GM23338 (cell line): ENCODE measurements around the gene PDE4D.

Source experiments
- CREB1 ChIP-seq: fragments of 250-450 bp; sonication (Bioruptor Pico); IDR thresholded peaks from 2 replicates; pipeline ENCODE4 v1.5.0; 2020; ENCODE audit warnings: low read depth, mild to moderate bottlenecking, moderate library complexity
- EZH2 ChIP-seq: fragments of 200-600 bp; sonication (generic); IDR thresholded peaks from one replicate; pipeline ENCODE4 v1.8.0; 2017; ENCODE audit warnings: antibody characterized with exemption, mild to moderate bottlenecking, low read depth; ENCODE audit not compliant: unreplicated experiment
- EZH2phosphoT487 ChIP-seq: fragments of 200-600 bp; sonication (generic); IDR thresholded peaks from one replicate; pipeline ENCODE4 v1.8.1; 2018; ENCODE audit warnings: antibody characterized with exemption; ENCODE audit not compliant: unreplicated experiment
- JUNB ChIP-seq: IDR thresholded peaks from one replicate; pipeline ENCODE4 v1.6.1; 2016; ENCODE audit warnings: antibody characterized with exemption; ENCODE audit not compliant: unreplicated experiment
- NANOG ChIP-seq: IDR thresholded peaks from 2 replicates; pipeline ENCODE4 v1.6.1; 2016; ENCODE audit warnings: antibody characterized with exemption, borderline replicate concordance
- POLR2AphosphoS5 ChIP-seq: IDR thresholded peaks from 2 replicates; pipeline ENCODE4 v1.6.1; 2016; ENCODE audit warnings: antibody characterized with exemption, low read depth
- STAT1 ChIP-seq: IDR thresholded peaks from one replicate; pipeline ENCODE4 v1.6.1; 2016; ENCODE audit warnings: antibody characterized with exemption; ENCODE audit not compliant: unreplicated experiment
- ZNF114 ChIP-seq: fragments of 250-450 bp; sonication (Bioruptor Pico); IDR thresholded peaks from 2 replicates; pipeline ENCODE4 v1.5.0; 2020; ENCODE audit warnings: mild to moderate bottlenecking, moderate library complexity
- TF ChIP-seq, protein P1 (sequence below), 2 experiments: fragments of 200-600 bp in 1 of 2; sonication (generic) in 1 of 2; conservative IDR thresholded peaks; 2 replicates each; pipeline versions ENCODE4 v1.5.1 to v1.6.1; 2016 to 2017; ENCODE audit warnings: antibody characterized with exemption in 2 of 2, low read depth in 2 of 2, mild to moderate bottlenecking in 2 of 2, moderate library complexity in 1 of 2
- TF ChIP-seq, protein P2 (sequence below): fragments of 250-450 bp; sonication (Bioruptor Pico); IDR thresholded peaks from 2 replicates; pipeline ENCODE4 v1.5.0; 2020; ENCODE audit warnings: mild to moderate bottlenecking, moderate library complexity
- TF ChIP-seq, protein P3 (sequence below): IDR thresholded peaks from one replicate; pipeline ENCODE4 v1.6.1; 2018; ENCODE audit warnings: antibody characterized with exemption; ENCODE audit not compliant: unreplicated experiment
- TF ChIP-seq, protein P4 (sequence below): IDR thresholded peaks from 2 replicates; pipeline ENCODE4 v1.6.1; 2016; ENCODE audit warnings: antibody characterized with exemption

DNA sequence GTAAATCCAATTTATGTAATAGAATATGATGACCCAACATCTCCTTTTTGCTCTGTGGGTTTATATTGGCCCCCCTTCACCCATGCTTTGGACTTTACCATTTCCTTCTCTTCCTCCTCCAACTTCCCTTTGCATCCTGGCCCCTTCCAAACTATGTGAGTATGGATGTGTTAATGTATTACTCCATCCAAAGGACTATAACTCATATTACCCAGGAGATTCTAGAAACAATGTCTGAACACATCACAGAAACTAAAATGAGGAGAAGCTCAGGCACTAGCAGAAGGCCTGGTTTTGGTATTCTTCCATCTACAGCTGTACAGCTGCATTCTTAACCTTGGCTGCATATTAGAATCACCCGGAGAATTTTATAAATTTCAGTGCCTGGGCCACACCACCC lies 110.7 kb downstream of the PDE4D start:
- TF ChIP-seq, protein P1, sequence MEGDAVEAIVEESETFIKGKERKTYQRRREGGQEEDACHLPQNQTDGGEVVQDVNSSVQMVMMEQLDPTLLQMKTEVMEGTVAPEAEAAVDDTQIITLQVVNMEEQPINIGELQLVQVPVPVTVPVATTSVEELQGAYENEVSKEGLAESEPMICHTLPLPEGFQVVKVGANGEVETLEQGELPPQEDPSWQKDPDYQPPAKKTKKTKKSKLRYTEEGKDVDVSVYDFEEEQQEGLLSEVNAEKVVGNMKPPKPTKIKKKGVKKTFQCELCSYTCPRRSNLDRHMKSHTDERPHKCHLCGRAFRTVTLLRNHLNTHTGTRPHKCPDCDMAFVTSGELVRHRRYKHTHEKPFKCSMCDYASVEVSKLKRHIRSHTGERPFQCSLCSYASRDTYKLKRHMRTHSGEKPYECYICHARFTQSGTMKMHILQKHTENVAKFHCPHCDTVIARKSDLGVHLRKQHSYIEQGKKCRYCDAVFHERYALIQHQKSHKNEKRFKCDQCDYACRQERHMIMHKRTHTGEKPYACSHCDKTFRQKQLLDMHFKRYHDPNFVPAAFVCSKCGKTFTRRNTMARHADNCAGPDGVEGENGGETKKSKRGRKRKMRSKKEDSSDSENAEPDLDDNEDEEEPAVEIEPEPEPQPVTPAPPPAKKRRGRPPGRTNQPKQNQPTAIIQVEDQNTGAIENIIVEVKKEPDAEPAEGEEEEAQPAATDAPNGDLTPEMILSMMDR (conservative IDR thresholded peaks at IDR 0.05; ENCODE audit: low read depth in 2 of 2), result no peak
- no peak for TF ChIP-seq EZH2phosphoT487
- TF ChIP-seq, protein P2, sequence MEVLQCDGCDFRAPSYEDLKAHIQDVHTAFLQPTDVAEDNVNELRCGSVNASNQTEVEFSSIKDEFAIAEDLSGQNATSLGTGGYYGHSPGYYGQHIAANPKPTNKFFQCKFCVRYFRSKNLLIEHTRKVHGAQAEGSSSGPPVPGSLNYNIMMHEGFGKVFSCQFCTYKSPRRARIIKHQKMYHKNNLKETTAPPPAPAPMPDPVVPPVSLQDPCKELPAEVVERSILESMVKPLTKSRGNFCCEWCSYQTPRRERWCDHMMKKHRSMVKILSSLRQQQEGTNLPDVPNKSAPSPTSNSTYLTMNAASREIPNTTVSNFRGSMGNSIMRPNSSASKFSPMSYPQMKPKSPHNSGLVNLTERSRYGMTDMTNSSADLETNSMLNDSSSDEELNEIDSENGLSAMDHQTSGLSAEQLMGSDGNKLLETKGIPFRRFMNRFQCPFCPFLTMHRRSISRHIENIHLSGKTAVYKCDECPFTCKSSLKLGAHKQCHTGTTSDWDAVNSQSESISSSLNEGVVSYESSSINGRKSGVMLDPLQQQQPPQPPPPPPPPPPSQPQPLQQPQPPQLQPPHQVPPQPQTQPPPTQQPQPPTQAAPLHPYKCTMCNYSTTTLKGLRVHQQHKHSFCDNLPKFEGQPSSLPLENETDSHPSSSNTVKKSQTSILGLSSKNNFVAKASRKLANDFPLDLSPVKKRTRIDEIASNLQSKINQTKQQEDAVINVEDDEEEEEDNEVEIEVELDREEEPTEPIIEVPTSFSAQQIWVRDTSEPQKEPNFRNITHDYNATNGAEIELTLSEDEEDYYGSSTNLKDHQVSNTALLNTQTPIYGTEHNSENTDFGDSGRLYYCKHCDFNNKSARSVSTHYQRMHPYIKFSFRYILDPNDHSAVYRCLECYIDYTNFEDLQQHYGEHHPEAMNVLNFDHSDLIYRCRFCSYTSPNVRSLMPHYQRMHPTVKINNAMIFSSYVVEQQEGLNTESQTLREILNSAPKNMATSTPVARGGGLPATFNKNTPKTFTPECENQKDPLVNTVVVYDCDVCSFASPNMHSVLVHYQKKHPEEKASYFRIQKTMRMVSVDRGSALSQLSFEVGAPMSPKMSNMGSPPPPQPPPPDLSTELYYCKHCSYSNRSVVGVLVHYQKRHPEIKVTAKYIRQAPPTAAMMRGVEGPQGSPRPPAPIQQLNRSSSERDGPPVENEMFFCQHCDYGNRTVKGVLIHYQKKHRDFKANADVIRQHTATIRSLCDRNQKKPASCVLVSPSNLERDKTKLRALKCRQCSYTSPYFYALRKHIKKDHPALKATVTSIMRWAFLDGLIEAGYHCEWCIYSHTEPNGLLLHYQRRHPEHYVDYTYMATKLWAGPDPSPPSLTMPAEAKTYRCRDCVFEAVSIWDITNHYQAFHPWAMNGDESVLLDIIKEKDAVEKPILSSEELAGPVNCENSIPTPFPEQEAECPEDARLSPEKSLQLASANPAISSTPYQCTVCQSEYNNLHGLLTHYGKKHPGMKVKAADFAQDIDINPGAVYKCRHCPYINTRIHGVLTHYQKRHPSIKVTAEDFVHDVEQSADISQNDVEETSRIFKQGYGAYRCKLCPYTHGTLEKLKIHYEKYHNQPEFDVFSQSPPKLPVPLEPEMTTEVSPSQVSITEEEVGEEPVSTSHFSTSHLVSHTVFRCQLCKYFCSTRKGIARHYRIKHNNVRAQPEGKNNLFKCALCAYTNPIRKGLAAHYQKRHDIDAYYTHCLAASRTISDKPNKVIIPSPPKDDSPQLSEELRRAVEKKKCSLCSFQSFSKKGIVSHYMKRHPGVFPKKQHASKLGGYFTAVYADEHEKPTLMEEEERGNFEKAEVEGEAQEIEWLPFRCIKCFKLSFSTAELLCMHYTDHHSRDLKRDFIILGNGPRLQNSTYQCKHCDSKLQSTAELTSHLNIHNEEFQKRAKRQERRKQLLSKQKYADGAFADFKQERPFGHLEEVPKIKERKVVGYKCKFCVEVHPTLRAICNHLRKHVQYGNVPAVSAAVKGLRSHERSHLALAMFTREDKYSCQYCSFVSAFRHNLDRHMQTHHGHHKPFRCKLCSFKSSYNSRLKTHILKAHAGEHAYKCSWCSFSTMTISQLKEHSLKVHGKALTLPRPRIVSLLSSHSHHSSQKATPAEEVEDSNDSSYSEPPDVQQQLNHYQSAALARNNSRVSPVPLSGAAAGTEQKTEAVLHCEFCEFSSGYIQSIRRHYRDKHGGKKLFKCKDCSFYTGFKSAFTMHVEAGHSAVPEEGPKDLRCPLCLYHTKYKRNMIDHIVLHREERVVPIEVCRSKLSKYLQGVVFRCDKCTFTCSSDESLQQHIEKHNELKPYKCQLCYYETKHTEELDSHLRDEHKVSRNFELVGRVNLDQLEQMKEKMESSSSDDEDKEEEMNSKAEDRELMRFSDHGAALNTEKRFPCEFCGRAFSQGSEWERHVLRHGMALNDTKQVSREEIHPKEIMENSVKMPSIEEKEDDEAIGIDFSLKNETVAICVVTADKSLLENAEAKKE (CRISPR knock-in tag), result no peak
- no peak for TF ChIP-seq POLR2AphosphoS5
- TF ChIP-seq, protein P3, sequence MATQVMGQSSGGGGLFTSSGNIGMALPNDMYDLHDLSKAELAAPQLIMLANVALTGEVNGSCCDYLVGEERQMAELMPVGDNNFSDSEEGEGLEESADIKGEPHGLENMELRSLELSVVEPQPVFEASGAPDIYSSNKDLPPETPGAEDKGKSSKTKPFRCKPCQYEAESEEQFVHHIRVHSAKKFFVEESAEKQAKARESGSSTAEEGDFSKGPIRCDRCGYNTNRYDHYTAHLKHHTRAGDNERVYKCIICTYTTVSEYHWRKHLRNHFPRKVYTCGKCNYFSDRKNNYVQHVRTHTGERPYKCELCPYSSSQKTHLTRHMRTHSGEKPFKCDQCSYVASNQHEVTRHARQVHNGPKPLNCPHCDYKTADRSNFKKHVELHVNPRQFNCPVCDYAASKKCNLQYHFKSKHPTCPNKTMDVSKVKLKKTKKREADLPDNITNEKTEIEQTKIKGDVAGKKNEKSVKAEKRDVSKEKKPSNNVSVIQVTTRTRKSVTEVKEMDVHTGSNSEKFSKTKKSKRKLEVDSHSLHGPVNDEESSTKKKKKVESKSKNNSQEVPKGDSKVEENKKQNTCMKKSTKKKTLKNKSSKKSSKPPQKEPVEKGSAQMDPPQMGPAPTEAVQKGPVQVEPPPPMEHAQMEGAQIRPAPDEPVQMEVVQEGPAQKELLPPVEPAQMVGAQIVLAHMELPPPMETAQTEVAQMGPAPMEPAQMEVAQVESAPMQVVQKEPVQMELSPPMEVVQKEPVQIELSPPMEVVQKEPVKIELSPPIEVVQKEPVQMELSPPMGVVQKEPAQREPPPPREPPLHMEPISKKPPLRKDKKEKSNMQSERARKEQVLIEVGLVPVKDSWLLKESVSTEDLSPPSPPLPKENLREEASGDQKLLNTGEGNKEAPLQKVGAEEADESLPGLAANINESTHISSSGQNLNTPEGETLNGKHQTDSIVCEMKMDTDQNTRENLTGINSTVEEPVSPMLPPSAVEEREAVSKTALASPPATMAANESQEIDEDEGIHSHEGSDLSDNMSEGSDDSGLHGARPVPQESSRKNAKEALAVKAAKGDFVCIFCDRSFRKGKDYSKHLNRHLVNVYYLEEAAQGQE, result no peak
- no peak for TF ChIP-seq EZH2
- TF ChIP-seq NANOG, result no peak
- TF ChIP-seq JUNB, result no peak
- TF ChIP-seq, protein P4, sequence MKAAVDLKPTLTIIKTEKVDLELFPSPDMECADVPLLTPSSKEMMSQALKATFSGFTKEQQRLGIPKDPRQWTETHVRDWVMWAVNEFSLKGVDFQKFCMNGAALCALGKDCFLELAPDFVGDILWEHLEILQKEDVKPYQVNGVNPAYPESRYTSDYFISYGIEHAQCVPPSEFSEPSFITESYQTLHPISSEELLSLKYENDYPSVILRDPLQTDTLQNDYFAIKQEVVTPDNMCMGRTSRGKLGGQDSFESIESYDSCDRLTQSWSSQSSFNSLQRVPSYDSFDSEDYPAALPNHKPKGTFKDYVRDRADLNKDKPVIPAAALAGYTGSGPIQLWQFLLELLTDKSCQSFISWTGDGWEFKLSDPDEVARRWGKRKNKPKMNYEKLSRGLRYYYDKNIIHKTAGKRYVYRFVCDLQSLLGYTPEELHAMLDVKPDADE, result no peak
- TF ChIP-seq CREB1 (CRISPR knock-in tag), result no peak
- TF ChIP-seq STAT1, result no peak
- TF ChIP-seq ZNF114 (CRISPR knock-in tag), result no peak
